ENCODE measurements around the gene NT5DC1. TPM values are rescaled to one million over a fixed set of nuclear protein-coding genes. Genes with fewer than 3 reads are reported as not detected.

The NT5DC1 gene
- total RNA-seq, 1 experiment from 2014 or later = 27.6 TPM

DNA sequence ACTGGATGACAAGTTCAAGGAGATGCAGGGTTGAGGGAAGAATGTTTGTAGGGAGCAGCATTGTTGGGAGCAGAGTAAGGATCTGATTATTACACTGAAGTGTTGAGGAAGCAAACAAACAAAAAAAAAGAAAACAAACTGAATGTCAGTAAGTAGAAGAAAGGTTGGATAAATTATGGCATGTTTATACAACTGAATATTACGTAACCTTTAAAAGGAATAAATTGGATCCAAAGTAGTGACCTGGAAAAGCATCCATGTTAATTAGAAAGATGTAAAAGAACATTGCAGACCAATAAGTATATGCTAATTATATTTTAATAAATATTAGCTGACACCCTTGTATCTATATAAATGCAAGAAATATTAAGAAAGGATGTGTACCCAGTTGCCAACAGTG, 191.9 kb downstream of the NT5DC1 start:
- Mint-ChIP-seq H3K36me3 (ENCODE audit: insufficient read depth, unreplicated experiment) (no peaks in the 10 kb centered on the region), H3K4me1 (ENCODE audit: insufficient read depth, unreplicated experiment) (no peaks in the 10 kb centered on the region), H3K27ac (ENCODE audit: low read depth, unreplicated experiment) (no peak overlapping the region), H3K27me3 (ENCODE audit: insufficient read depth, unreplicated experiment) (no peaks in the 10 kb centered on the region), H3K4me3 (ENCODE audit: unreplicated experiment) (no peak overlapping the region), H3K9me3 (ENCODE audit: unreplicated experiment) (no peaks in the 10 kb centered on the region)
- CTCF ChIA-PET = interaction anchor here (0.6 to 3.2 kb wide), 8 partner anchors 10 to 268 kb away, joined by 3 to 20 read pairs (median 3); no protein-coding TSS in a partner anchor
- POLR2A ChIA-PET = interaction anchor here (0.8 to 2.6 kb wide), 4 partner anchors 12 to 94 kb away, joined by 3 to 16 read pairs (median 4); partner anchors contain the start of gene TSPYL1
- DNase-seq (ENCODE audit: unreplicated experiment) = no peak
- intact Hi-C loops (cut with micrococcal nuclease) = no loop called here
- no TSS peak for BruUV-seq (replicated peaks)
- no peak for TF ChIP-seq CTCF (IDR thresholded peaks at IDR 0.05; ENCODE audit: unreplicated experiment)

DNA sequence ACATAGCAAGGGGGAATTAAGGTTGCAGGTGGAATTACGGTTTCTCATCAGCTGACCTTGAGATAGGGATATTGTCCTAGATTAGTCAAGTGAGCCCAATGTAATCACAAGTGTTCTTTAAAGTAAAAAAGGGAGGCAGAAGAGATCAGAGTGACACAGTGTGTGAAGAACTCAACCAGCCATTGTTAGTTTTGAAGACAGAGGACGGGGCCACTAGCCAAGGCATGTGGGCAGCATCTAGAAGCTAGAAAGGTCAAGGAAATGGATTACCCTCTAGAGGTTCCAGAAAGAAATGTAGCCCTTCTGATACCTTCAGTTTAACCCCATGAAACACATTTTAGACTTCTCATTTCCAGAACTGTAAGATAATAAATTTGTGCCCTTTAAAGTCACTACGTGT, 197.6 kb downstream of the NT5DC1 start:
- ChIA-PET CTCF (interaction anchor here (1.0 to 1.4 kb wide), 2 partner anchors 64 to 263 kb away, joined by 3 to 5 read pairs; no protein-coding TSS in a partner anchor), POLR2A (interaction anchor here (1.2 kb wide), 1 partner anchor 73 kb away, joined by 3 read pairs; no protein-coding TSS in a partner anchor)
- TF ChIP-seq CTCF (IDR thresholded peaks at IDR 0.05; ENCODE audit: unreplicated experiment) = no peak
- H3K4me3 Mint-ChIP-seq (ENCODE audit: unreplicated experiment) = no peak overlapping the region
- no TSS peak for BruUV-seq (replicated peaks)
- H3K4me1 Mint-ChIP-seq (ENCODE audit: insufficient read depth, unreplicated experiment) = no peaks in the 10 kb centered on the region
- no peaks in the 10 kb centered on the region for H3K27me3 Mint-ChIP-seq (ENCODE audit: insufficient read depth, unreplicated experiment)
- intact Hi-C loops (cut with micrococcal nuclease) = no loop called here
- no peak for DNase-seq (ENCODE audit: unreplicated experiment)
- no peak overlapping the region for H3K27ac Mint-ChIP-seq (ENCODE audit: low read depth, unreplicated experiment)
- no peaks in the 10 kb centered on the region for H3K9me3 Mint-ChIP-seq (ENCODE audit: unreplicated experiment)
- no peaks in the 10 kb centered on the region for H3K36me3 Mint-ChIP-seq (ENCODE audit: insufficient read depth, unreplicated experiment)

- POLR2A ChIA-PET = interaction anchor here (1.2 kb wide), 1 partner anchor 73 kb away, joined by 3 read pairs; no protein-coding TSS in a partner anchor
- BruUV-seq (replicated peaks) = no TSS peak
- intact Hi-C loops (cut with micrococcal nuclease) = no loop called here
- DNase-seq (ENCODE audit: unreplicated experiment) = no peak
- Mint-ChIP-seq H3K36me3 (ENCODE audit: insufficient read depth, unreplicated experiment) (peaks cover 6% of the 10 kb centered on the region), H3K27me3 (ENCODE audit: insufficient read depth, unreplicated experiment) (no peaks in the 10 kb centered on the region), H3K27ac (ENCODE audit: low read depth, unreplicated experiment) (no peak overlapping the region), H3K4me1 (ENCODE audit: insufficient read depth, unreplicated experiment) (no peaks in the 10 kb centered on the region), H3K9me3 (ENCODE audit: unreplicated experiment) (no peaks in the 10 kb centered on the region), H3K4me3 (ENCODE audit: unreplicated experiment) (no peak overlapping the region)
- no peak for TF ChIP-seq CTCF (IDR thresholded peaks at IDR 0.05; ENCODE audit: unreplicated experiment)
- CTCF ChIA-PET = no interaction called here
These were observed 198.3 kb downstream of the NT5DC1 start for GRCh38 chr6:116298973-116299372.

Other genes starting within 250 kb of the NT5DC1 start
- 0.82 and 0.98 TPM in 2 replicates for gene FRK, start 40.0 kb upstream of the NT5DC1 start, total RNA-seq (2022)
- not detected in 2 replicates for gene COL10A1, start 25.3 kb downstream of the NT5DC1 start, total RNA-seq (2022)
- gene TSPYL4, start 153.2 kb downstream of the NT5DC1 start, total RNA-seq (2022) = 9.1 and 9.8 TPM in 2 replicates
- 67.4 and 85.0 TPM in 2 replicates for gene TSPYL1, start 179.1 kb downstream of the NT5DC1 start, total RNA-seq (2022)

Measured in MCF 10A (cell line).